Activated CD4-positive, CD25-positive, alpha-beta regulatory T cell treated with anti-CD3 and anti-CD28 coated beads, Interleukin-2, amount 50 U/mL, for 24 hours (primary cell): Measurements from ENCODE around the gene MALL.
"Not testable (repeated sequence)": the region's sequence is repeated elsewhere in the genome, so short reads cannot be mapped to it uniquely, and the experiment has no call there.

ENCODE experiments used
- ATAC-seq, 2 donors: fragments of 150-1000 bp; cut with Tn5 transposase; one replicate each; pipeline ENCODE4 v1.10.0; 2021; ENCODE audit warnings: mild to moderate bottlenecking in 1 of 2, moderate library complexity in 1 of 2

The MALL gene

GRCh38 chr2:110097506-110098220, 18.0 kb downstream of the MALL start:
- no peak for ATAC-seq

- ATAC-seq = no peak
Observed at GRCh38 chr2:110095994-110096633, 19.5 kb downstream of the MALL start.

- ATAC-seq = not testable (repeated sequence)
Observed at GRCh38 chr2:110094884-110095534, 20.6 kb downstream of the MALL start.

GRCh38 chr2:110093924-110094323, 21.7 kb downstream of the MALL start:
- ATAC-seq = not testable (repeated sequence)

- ATAC-seq = not testable (repeated sequence)
Observed at GRCh38 chr2:110090164-110090563, 25.5 kb downstream of the MALL start.

GRCh38 chr2:110083757-110084156, 31.9 kb downstream of the MALL start:
- not testable (repeated sequence) for ATAC-seq

GRCh38 chr2:110083162-110083561, 32.5 kb downstream of the MALL start:
- ATAC-seq = not testable (repeated sequence)

- ATAC-seq = not testable (repeated sequence)
Observed at GRCh38 chr2:110078104-110078503, 37.5 kb downstream of the MALL start.

- ATAC-seq = not testable (repeated sequence)
Observed at GRCh38 chr2:110075896-110076295, 39.7 kb downstream of the MALL start.

GRCh38 chr2:110069869-110070268, 45.8 kb downstream of the MALL start:
- not testable (repeated sequence) for ATAC-seq

- not testable (repeated sequence) for ATAC-seq
Observed at GRCh38 chr2:110068153-110068552, 47.5 kb downstream of the MALL start.

- not testable (repeated sequence) for ATAC-seq
Observed at GRCh38 chr2:110062332-110062731, 53.3 kb downstream of the MALL start.

GRCh38 chr2:110060550-110060949, 55.1 kb downstream of the MALL start:
- ATAC-seq = not testable (repeated sequence)

GRCh38 chr2:110059694-110060358, 55.8 kb downstream of the MALL start:
- ATAC-seq = not testable (repeated sequence)

GRCh38 chr2:110059009-110059693, 56.5 kb downstream of the MALL start:
- ATAC-seq = not testable (repeated sequence)

- ATAC-seq = not testable (repeated sequence)
Observed at GRCh38 chr2:110058034-110058433, 57.6 kb downstream of the MALL start.

GRCh38 chr2:110055819-110056408, 59.7 kb downstream of the MALL start:
- ATAC-seq = not testable (repeated sequence)

- ATAC-seq = not testable (repeated sequence)
Observed at GRCh38 chr2:110054521-110055407, 60.9 kb downstream of the MALL start.

GRCh38 chr2:110053688-110054087, 61.9 kb downstream of the MALL start:
- peak in 1 of 2 donors; percentile 20 for ATAC-seq

- not testable (repeated sequence) for ATAC-seq
Observed at GRCh38 chr2:110052166-110052565, 63.5 kb downstream of the MALL start.

- not testable (repeated sequence) for ATAC-seq
Observed at GRCh38 chr2:110050222-110050621, 65.4 kb downstream of the MALL start.
